Gastrocnemius medialis (tissue), 4 donors: ENCODE data around the gene RPL13. TPM values are rescaled to one million over a fixed set of nuclear protein-coding genes. Genes with fewer than 3 reads are reported as not detected.

Experiments used
- ATAC-seq, 2 donors: fragments of 150-250 bp; one replicate each; pipeline ENCODE4 v1.9.1; 2016
- DNase-seq, 2 donors: peaks; one replicate each; pipeline ENCODE4 v3.0.0-alpha.2; 2019
- H3K27ac ChIP-seq, 4 donors: fragments of 200-600 bp; sonication (generic); 1 replicate in 1 of 4; 2 replicates in 3 of 4; pipeline ENCODE4 v1.5.1; 2016 to 2018; ENCODE audit warnings: mild to moderate bottlenecking in 2 of 4, moderate library complexity in 1 of 4
- H3K27me3 ChIP-seq, 3 donors: fragments of 200-600 bp; sonication (generic) in 2 of 3; 1 replicate in 1 of 3; 2 replicates in 2 of 3; pipeline versions ENCODE4 v1.5.1 to v1.6.0; 2016 to 2019; ENCODE audit warnings: mild to moderate bottlenecking in 1 of 3, moderate library complexity in 1 of 3
- H3K36me3 ChIP-seq, 2 donors: fragments of 200-600 bp; sonication (generic) in 1 of 2; one replicate each; pipeline ENCODE4 v1.5.1; 2017 to 2018
- H3K4me1 ChIP-seq, 2 donors: fragments of 200-600 bp; sonication (generic) in 1 of 2; one replicate each; pipeline ENCODE4 v1.5.1; 2016 to 2017; ENCODE audit warnings: mild to moderate bottlenecking in 2 of 2
- H3K4me3 ChIP-seq, 4 donors: fragments of 200-600 bp; sonication (generic) in 3 of 4; 1 replicate in 1 of 4; 2 replicates in 3 of 4; pipeline ENCODE4 v1.5.1; 2016 to 2019; ENCODE audit warnings: mild to moderate bottlenecking in 2 of 4
- H3K9me3 ChIP-seq, 3 donors: fragments of 200-600 bp; sonication (generic) in 2 of 3; 1 replicate in 1 of 3; 2 replicates in 2 of 3; pipeline ENCODE4 v1.5.1; 2016 to 2019
- CTCF ChIP-seq, 5 experiments: fragments of 450-650 bp in 3 of 5; fragments of 200-600 bp in 2 of 5; sonication (generic) in 2 of 5; IDR thresholded peaks in 4 of 5; conservative IDR thresholded peaks in 1 of 5; 1 replicate in 4 of 5; 2 replicates in 1 of 5; pipeline ENCODE4 v1.5.1; 2016 to 2019; ENCODE audit warnings: antibody characterized with exemption in 5 of 5, mild to moderate bottlenecking in 3 of 5, moderate library complexity in 3 of 5
- POLR2A ChIP-seq, 2 donors: fragments of 450-650 bp; IDR thresholded peaks; one replicate each; pipeline ENCODE4 v1.6.1; 2017; ENCODE audit warnings: antibody characterized with exemption in 2 of 2, mild to moderate bottlenecking in 2 of 2, moderate library complexity in 2 of 2
- in situ Hi-C, 4 donors: fragments of 200-750 bp; cut with MboI; loops; one replicate each; pipeline versions ENCODE4 v1.15.0 to v1.8.0; 2017; ENCODE audit warnings: low sequenced_read_pairs in 4 of 4
- intact Hi-C: fragments of 100-400 bp; cut with DNase I; formaldehyde crosslinking; loops from one replicate; pipeline ENCODE4 v1.15.1; 2023; ENCODE audit warnings: low total_unique reads
- total RNA-seq, 4 donors: library from RNA; depleted of rRNA; stranded (reverse); fragments of >200 nt; gene quantifications; one replicate each; pipeline versions ENCODE4 v1.1.0 to v1.2.3, GENCODE V29; 2016

Gene RPL13
- total RNA-seq, 4 donors from 2014 or later, result 4,295 to 5,889 (median 4,806) TPM

DNA sequence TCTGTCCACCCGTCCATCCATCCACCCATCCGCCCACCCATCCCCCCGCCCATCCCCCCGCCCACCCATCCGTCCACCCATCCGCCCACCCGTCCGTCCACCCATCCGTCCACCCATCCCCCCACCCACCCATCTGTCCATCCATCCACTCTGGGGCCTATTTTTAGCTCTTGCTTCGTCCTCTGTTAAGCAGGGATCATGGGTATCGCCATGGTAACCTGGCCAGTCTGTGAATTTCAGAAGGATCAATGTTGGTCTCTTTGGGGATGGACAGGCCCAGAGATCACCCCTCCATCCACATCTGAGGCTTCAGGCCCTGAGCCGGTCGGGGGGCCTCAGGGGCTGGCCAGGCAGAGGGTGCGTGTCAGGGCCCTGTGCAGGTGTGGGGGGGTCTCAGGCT lies 37.7 kb downstream of the RPL13 start:
- Histone ChIP-seq H3K4me3 (no peak overlapping the region), H3K27me3 (peaks cover 0 to 11% (median 6%) of the 10 kb centered on the region in 3 donors), H3K27ac (no peak overlapping the region), H3K36me3 (no peaks in the 10 kb centered on the region), H3K4me1 (no peaks in the 10 kb centered on the region), H3K9me3 (no peaks in the 10 kb centered on the region)
- ATAC-seq (no peak), DNase-seq (no peak)
- intact Hi-C loops, result no loop called here
- no peak for TF ChIP-seq POLR2A (IDR thresholded peaks at IDR 0.05)
- TF ChIP-seq CTCF (IDR thresholded peaks at IDR 0.05 in 4 of 5, conservative IDR thresholded peaks at IDR 0.05 in 1 of 5), result no peak
- in situ Hi-C loops, result no loop called here

DNA sequence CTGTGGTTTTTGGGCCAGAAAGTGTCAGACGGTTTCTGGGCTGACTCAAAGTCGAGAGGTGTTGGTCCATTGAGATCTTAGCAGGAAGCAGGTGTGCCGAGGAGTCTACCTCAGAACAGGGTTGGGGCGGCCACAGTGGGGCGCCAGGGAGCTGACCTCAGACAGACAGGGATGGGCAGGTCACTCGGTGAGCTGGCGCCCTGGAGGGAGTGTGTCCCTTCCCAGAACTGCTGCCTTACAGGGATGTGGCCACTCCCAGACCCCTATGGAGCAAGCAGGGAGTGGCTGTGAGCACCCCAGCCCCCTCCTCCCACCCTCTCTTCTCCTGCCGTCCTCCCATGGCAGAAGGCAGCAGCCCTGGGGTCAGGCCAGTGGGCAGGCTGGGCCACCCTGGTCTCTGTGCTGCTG lies 39.0 kb downstream of the RPL13 start:
- Histone ChIP-seq H3K4me3 (no peak overlapping the region), H3K9me3 (no peaks in the 10 kb centered on the region), H3K27ac (no peak overlapping the region), H3K27me3 (peaks cover 0 to 11% (median 6%) of the 10 kb centered on the region in 3 donors), H3K36me3 (no peaks in the 10 kb centered on the region), H3K4me1 (no peaks in the 10 kb centered on the region)
- TF ChIP-seq CTCF (IDR thresholded peaks at IDR 0.05 in 4 of 5, conservative IDR thresholded peaks at IDR 0.05 in 1 of 5) (no peak), POLR2A (IDR thresholded peaks at IDR 0.05) (no peak)
- DNase-seq, result no peak
- in situ Hi-C loops (no loop called here), intact Hi-C loops (no loop called here)
- no peak for ATAC-seq

GRCh38 chr16:89599902-89600301 lies 39.4 kb downstream of the RPL13 start:
- intact Hi-C loops, result no loop called here
- in situ Hi-C loops, result no loop called here
- H3K9me3 ChIP-seq, result no peaks in the 10 kb centered on the region
- H3K4me1 ChIP-seq, result no peaks in the 10 kb centered on the region
- ATAC-seq (no peak), DNase-seq (no peak)
- no peaks in the 10 kb centered on the region for H3K36me3 ChIP-seq
- TF ChIP-seq CTCF (IDR thresholded peaks at IDR 0.05 in 4 of 5, conservative IDR thresholded peaks at IDR 0.05 in 1 of 5) (no peak), POLR2A (IDR thresholded peaks at IDR 0.05) (no peak)
- H3K27me3 ChIP-seq, result peaks cover 0 to 15% (median 6%) of the 10 kb centered on the region in 3 donors
- H3K27ac ChIP-seq, result no peak overlapping the region
- no peak overlapping the region for H3K4me3 ChIP-seq

- Histone ChIP-seq H3K36me3 (no peaks in the 10 kb centered on the region), H3K9me3 (no peaks in the 10 kb centered on the region), H3K27me3 (peaks cover 0 to 20% (median 6%) of the 10 kb centered on the region in 3 donors), H3K27ac (no peak overlapping the region), H3K4me3 (no peak overlapping the region), H3K4me1 (no peaks in the 10 kb centered on the region)
- in situ Hi-C loops (no loop called here), intact Hi-C loops (no loop called here)
- ATAC-seq, result no peak
- DNase-seq, result no peak
- TF ChIP-seq POLR2A (IDR thresholded peaks at IDR 0.05) (no peak), CTCF (IDR thresholded peaks at IDR 0.05 in 4 of 5, conservative IDR thresholded peaks at IDR 0.05 in 1 of 5) (no peak)
Observed at GRCh38 chr16:89600427-89600826, 39.9 kb downstream of the RPL13 start.

DNA sequence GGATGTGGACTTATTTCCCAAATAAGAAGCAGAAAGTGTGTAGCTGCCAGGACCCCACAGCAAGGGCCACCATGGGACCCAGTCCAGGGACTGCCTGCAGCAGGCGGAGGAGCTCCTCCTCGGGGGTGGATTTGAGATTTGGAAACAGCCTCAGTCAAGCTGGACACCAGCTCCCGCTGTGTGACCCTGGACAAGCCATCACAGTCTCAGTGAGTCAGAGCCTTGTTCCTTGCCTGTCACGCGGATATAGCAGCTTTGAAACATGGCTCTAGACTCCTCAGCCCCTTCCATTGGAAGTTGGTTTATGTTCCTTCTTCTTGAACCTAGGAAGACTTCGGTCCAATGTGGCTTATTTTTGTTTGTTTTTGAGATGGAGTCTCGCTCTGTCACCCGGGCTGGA lies 40.5 kb downstream of the RPL13 start:
- TF ChIP-seq CTCF (IDR thresholded peaks at IDR 0.05 in 4 of 5, conservative IDR thresholded peaks at IDR 0.05 in 1 of 5) (no peak), POLR2A (IDR thresholded peaks at IDR 0.05) (no peak)
- ATAC-seq (no peak), DNase-seq (no peak)
- in situ Hi-C loops (no loop called here), intact Hi-C loops (no loop called here)
- H3K9me3 ChIP-seq, result no peaks in the 10 kb centered on the region
- no peak overlapping the region for H3K27ac ChIP-seq
- H3K27me3 ChIP-seq, result peaks cover 0 to 26% (median 6%) of the 10 kb centered on the region in 3 donors
- H3K4me1 ChIP-seq, result no peaks in the 10 kb centered on the region
- H3K36me3 ChIP-seq, result no peaks in the 10 kb centered on the region
- H3K4me3 ChIP-seq, result no peak overlapping the region
